CD4-positive, alpha-beta T cell (primary cell): ENCODE measurements around the gene STARD13. TPM values are rescaled to one million over a fixed set of nuclear protein-coding genes. Genes with fewer than 3 reads are reported as not detected.

Experiments used
- ATAC-seq: fragments of 200-7000 bp; cut with Tn5 transposase; one replicate; pipeline ENCODE4 v1.10.0; 2022; ENCODE audit warnings: mild to moderate bottlenecking; ENCODE audit not compliant: poor library complexity
- CTCF ChIA-PET: fragments of 350-600 bp; sonication (Branson Sonifier 250); formaldehyde crosslinking; loops from one replicate; lab custom pipeline; 2021; ENCODE audit warnings: antibody characterized with exemption, inconsistent platforms; lab: Charles Lee
- POLR2A ChIA-PET: fragments of 350-600 bp; sonication (Branson Sonifier 250); formaldehyde crosslinking; loops from one replicate; lab custom pipeline; 2021; ENCODE audit warnings: antibody characterized with exemption, inconsistent platforms; lab: Charles Lee
- DNase-seq, 14 experiments: peaks; one replicate each; pipeline ENCODE4 v3.0.0-alpha.2; 2013 to 2020; ENCODE audit warnings: mixed read lengths in 2 of 14
- H3K27ac ChIP-seq, 2 donors: one replicate each; pipeline versions ENCODE4 v1.5.1 to v1.7.0; 2013; ENCODE audit warnings: low read length in 2 of 2, low read depth in 1 of 2, mild to moderate bottlenecking in 1 of 2
- H3K27me3 ChIP-seq, 2 experiments: 1 replicate in 1 of 2; 2 replicates in 1 of 2; pipeline versions ENCODE4 v1.6.1 to v1.7.0; 2013; ENCODE audit warnings: low read length in 2 of 2, control low read depth in 1 of 2, mild to moderate bottlenecking in 1 of 2, moderate library complexity in 1 of 2; ENCODE audit not compliant: insufficient read depth in 2 of 2, control insufficient read depth in 1 of 2
- H3K36me3 ChIP-seq: one replicate; pipeline ENCODE4 v1.6.1; 2013; ENCODE audit warnings: low read length, control low read depth; ENCODE audit not compliant: insufficient read depth
- H3K4me1 ChIP-seq: one replicate; pipeline ENCODE4 v1.6.1; 2013; ENCODE audit warnings: low read length, control low read depth; ENCODE audit not compliant: insufficient read depth
- H3K4me3 ChIP-seq: one replicate; pipeline ENCODE4 v1.5.1; 2013; ENCODE audit warnings: mild to moderate bottlenecking, low read length, moderate library complexity
- H3K9me3 ChIP-seq, 2 experiments: 1 replicate in 1 of 2; 2 replicates in 1 of 2; pipeline versions ENCODE4 v1.6.1 to v1.7.0; 2013; ENCODE audit warnings: low read length in 2 of 2, mild to moderate bottlenecking in 2 of 2, control low read depth in 1 of 2, moderate library complexity in 1 of 2; ENCODE audit not compliant: control insufficient read depth in 1 of 2, insufficient read depth in 1 of 2
- H3K27ac Mint-ChIP-seq: one replicate; pipeline ENCODE4 v1.8.0; 2020; ENCODE audit warnings: mixed read lengths
- H3K27me3 Mint-ChIP-seq: one replicate; pipeline ENCODE4 v1.8.0; 2021; ENCODE audit warnings: mixed read lengths
- H3K36me3 Mint-ChIP-seq: one replicate; pipeline ENCODE4 v1.8.0; 2021; ENCODE audit warnings: low read depth, mixed read lengths
- H3K4me1 Mint-ChIP-seq: one replicate; pipeline ENCODE4 v1.8.0; 2021; ENCODE audit warnings: low read depth, mixed read lengths
- H3K4me3 Mint-ChIP-seq: one replicate; pipeline ENCODE4 v1.8.0; 2020; ENCODE audit warnings: mild to moderate bottlenecking, mixed read lengths
- H3K9me3 Mint-ChIP-seq: one replicate; pipeline ENCODE4 v1.8.0; 2020; ENCODE audit warnings: mixed read lengths
- CTCF ChIP-seq: fragments of 200-600 bp; IDR thresholded peaks from one replicate; pipeline ENCODE4 v1.8.0; 2022; ENCODE audit warnings: antibody characterized with exemption, mild to moderate bottlenecking
- intact Hi-C, 2 experiments: fragments of 100-400 bp; cut with DNase I in 1 of 2; cut with micrococcal nuclease in 1 of 2; formaldehyde crosslinking; loops; one replicate each; pipeline versions ENCODE4 v1.15.1 to v1.9.0; 2023 to 2025; cut with DNase I, micrococcal nuclease
- total RNA-seq, 174 experiments: library from RNA in 2 of 174; stranded (reverse) in 2 of 174; gene quantifications; one replicate each; pipeline ENCODE4 v1.2.3 and lab custom pipeline; 2021 to 2026

Gene STARD13
- total RNA-seq, 2 experiments from 2014 or later = not detected

GRCh38 chr13:33202644-33203169 is 82.8 kb downstream of the STARD13 start:
- Mint-ChIP-seq H3K9me3 (no peaks in the 10 kb centered on the region), H3K4me1 (peaks cover 30% of the 10 kb centered on the region), H3K4me3 (no peak overlapping the region), H3K27me3 (peaks cover 15% of the 10 kb centered on the region), H3K36me3 (no peaks in the 10 kb centered on the region), H3K27ac (no peak overlapping the region)
- H3K27ac ChIP-seq = no peak overlapping the region
- no peak for DNase-seq
- ChIA-PET POLR2A (no interaction called here), CTCF (no interaction called here)
- H3K4me3 ChIP-seq = no peak overlapping the region
- intact Hi-C loops = no loop called here
- H3K4me1 ChIP-seq = no peaks in the 10 kb centered on the region
- no peak for ATAC-seq
- no peak for TF ChIP-seq CTCF
- H3K27me3 ChIP-seq = no peaks in the 10 kb centered on the region
- no peaks in the 10 kb centered on the region for H3K9me3 ChIP-seq
- H3K36me3 ChIP-seq = no peaks in the 10 kb centered on the region

GRCh38 chr13:33201659-33202058 is 83.9 kb downstream of the STARD13 start:
- no peak for TF ChIP-seq CTCF
- Histone ChIP-seq H3K27me3 (no peaks in the 10 kb centered on the region), H3K27ac (no peak overlapping the region), H3K36me3 (no peaks in the 10 kb centered on the region), H3K4me3 (no peak overlapping the region), H3K9me3 (no peaks in the 10 kb centered on the region), H3K4me1 (no peaks in the 10 kb centered on the region)
- intact Hi-C loops = no loop called here
- Mint-ChIP-seq H3K27ac (no peak overlapping the region), H3K27me3 (peaks cover 10% of the 10 kb centered on the region), H3K4me3 (no peak overlapping the region), H3K9me3 (no peaks in the 10 kb centered on the region), H3K4me1 (peaks cover 21% of the 10 kb centered on the region), H3K36me3 (no peaks in the 10 kb centered on the region)
- ATAC-seq (no peak), DNase-seq (no peak)
- POLR2A ChIA-PET = no interaction called here
- CTCF ChIA-PET = no interaction called here

- Histone ChIP-seq H3K36me3 (no peaks in the 10 kb centered on the region), H3K4me3 (no peak overlapping the region), H3K27me3 (no peaks in the 10 kb centered on the region), H3K4me1 (no peaks in the 10 kb centered on the region), H3K27ac (no peak overlapping the region), H3K9me3 (no peaks in the 10 kb centered on the region)
- ATAC-seq (no peak), DNase-seq (no peak)
- Mint-ChIP-seq H3K27ac (no peak overlapping the region), H3K36me3 (no peaks in the 10 kb centered on the region), H3K9me3 (no peaks in the 10 kb centered on the region), H3K4me1 (peaks cover 6% of the 10 kb centered on the region), H3K4me3 (no peak overlapping the region), H3K27me3 (peaks cover 10% of the 10 kb centered on the region)
- ChIA-PET POLR2A (no interaction called here), CTCF (no interaction called here)
- intact Hi-C loops = no loop called here
- TF ChIP-seq CTCF = no peak
These were observed 86.2 kb downstream of the STARD13 start for GRCh38 chr13:33199289-33199850.
